ENCODE measurements around the gene SYT9. TPM values are rescaled to one million over a fixed set of nuclear protein-coding genes. Genes with fewer than 3 reads are reported as not detected.

The SYT9 gene
- total RNA-seq, 1 donor from 2014 or later: 1.0 TPM

DNA sequence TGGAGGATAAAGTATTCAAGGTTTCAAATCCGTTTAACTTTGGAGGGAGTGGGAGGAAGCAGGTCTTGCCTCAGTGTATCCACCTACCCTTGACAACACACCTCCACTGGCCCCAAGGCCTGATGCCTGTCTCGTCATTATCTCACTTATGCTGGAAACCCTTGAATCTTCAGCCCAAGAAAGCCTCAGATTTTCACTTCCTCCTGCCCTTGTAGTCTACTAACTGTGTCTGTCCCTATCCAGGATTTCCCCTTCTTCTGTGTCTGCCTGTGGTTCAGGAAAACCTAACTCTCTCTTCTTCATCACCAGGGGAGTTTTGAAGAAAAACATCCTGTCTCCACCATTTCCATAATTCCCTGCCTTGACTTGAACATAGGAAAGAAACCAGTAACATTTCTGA, 56.1 kb downstream of the SYT9 start:
- Histone ChIP-seq H3K36me3 (ENCODE audit: control insufficient read depth, insufficient read depth, low read length) (no peaks in the 10 kb centered on the region), H3K4me3 (ENCODE audit: low read depth, low read length) (no peak overlapping the region), H3K27me3 (ENCODE audit: control insufficient read depth, insufficient read depth, low read length) (no peaks in the 10 kb centered on the region)
- DNase-seq (ENCODE audit: low read depth): no peak
- TF ChIP-seq, protein P1, sequence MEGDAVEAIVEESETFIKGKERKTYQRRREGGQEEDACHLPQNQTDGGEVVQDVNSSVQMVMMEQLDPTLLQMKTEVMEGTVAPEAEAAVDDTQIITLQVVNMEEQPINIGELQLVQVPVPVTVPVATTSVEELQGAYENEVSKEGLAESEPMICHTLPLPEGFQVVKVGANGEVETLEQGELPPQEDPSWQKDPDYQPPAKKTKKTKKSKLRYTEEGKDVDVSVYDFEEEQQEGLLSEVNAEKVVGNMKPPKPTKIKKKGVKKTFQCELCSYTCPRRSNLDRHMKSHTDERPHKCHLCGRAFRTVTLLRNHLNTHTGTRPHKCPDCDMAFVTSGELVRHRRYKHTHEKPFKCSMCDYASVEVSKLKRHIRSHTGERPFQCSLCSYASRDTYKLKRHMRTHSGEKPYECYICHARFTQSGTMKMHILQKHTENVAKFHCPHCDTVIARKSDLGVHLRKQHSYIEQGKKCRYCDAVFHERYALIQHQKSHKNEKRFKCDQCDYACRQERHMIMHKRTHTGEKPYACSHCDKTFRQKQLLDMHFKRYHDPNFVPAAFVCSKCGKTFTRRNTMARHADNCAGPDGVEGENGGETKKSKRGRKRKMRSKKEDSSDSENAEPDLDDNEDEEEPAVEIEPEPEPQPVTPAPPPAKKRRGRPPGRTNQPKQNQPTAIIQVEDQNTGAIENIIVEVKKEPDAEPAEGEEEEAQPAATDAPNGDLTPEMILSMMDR (IDR thresholded peaks at IDR 0.05; ENCODE audit: insufficient read depth, low read length, poor library complexity, severe bottlenecking): no peak

DNA sequence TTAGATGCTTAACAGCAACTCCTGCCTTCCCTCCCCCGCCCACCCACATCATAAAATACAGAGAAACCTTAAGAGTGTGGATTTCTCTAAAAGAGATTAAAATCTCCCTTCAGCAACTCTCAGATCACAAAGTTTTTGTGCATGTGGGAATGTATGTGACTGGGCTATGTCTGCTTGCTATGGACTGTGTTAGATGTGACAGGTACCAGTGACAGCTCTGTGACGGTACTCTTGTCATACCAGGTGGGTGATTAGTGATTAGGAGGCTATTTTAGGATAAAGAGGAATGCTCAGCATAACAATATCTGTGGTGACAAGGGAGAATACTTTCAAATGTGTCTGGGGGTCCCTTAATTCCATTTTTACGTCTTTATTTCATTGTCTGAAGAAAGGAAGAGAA, 60.2 kb downstream of the SYT9 start:
- Histone ChIP-seq H3K4me3 (ENCODE audit: low read depth, low read length) (no peak overlapping the region), H3K27me3 (ENCODE audit: control insufficient read depth, insufficient read depth, low read length) (no peaks in the 10 kb centered on the region), H3K36me3 (ENCODE audit: control insufficient read depth, insufficient read depth, low read length) (no peaks in the 10 kb centered on the region)
- TF ChIP-seq, protein P1 (IDR thresholded peaks at IDR 0.05; ENCODE audit: insufficient read depth, low read length, poor library complexity, severe bottlenecking): no peak
- DNase-seq (ENCODE audit: low read depth): no peak

DNA sequence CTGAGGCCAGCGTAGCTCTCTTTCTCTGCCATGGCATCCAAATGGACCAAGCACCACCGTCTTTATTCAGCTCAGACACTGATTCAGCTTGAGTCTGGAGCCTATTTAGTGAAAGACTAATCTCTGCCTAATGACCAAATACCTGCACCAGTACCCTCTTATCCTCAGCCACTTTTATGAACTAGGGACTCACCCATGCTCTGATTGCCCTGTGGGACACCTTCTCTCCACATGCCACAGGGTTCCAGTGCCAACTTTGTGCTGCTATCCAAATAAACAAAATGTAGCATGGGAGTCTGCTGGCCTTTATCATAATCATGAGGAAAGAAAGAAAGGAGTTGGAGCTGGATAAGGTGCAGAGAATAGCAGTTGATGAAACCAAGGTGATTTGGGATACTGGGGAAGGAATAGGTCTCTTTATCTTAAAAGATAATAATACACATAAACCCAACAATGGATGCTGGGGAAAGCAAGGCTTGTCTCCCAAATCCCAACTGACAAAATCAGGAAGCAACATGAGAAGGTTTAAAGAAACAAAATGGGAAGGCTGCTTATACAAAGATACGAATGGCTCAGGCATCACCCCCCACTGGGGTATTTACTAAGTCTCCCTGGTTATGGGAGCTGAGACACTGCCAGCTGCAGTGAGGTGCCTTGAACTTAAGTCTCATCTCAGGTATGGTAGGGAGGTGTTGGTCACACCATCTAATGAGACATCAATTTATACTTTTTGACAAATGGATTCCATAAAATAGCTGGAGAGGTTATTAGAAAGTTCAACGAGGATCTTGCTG, 63.3 kb downstream of the SYT9 start:
- TF ChIP-seq, protein P1 (IDR thresholded peaks at IDR 0.05; ENCODE audit: insufficient read depth, low read length, poor library complexity, severe bottlenecking): no peak
- DNase-seq (ENCODE audit: low read depth): no peak
- H3K27me3 ChIP-seq (ENCODE audit: control insufficient read depth, insufficient read depth, low read length): no peaks in the 10 kb centered on the region
- H3K36me3 ChIP-seq (ENCODE audit: control insufficient read depth, insufficient read depth, low read length): no peaks in the 10 kb centered on the region
- no peak overlapping the region for H3K4me3 ChIP-seq (ENCODE audit: low read depth, low read length)

DNA sequence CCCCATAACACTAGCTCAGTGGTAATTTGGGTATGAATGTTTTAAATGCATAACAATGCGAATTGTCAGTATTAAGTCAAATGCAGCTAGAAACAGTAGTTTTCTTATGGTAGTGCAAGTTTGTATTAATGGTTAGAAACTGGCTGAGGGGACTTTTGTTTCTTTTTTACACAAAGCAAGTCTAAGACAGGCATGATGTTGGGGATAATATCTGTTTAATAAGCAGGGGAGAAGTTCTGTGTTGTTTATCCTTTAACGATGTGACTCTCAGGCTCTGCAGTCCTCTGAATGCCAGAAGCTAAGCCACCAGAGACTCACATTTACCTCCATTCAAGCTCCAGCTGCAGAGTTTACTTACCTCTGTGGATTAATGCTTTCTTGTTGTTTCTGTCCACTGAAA, 67.8 kb downstream of the SYT9 start:
- H3K4me3 ChIP-seq (ENCODE audit: low read depth, low read length): no peak overlapping the region
- TF ChIP-seq, protein P1 (IDR thresholded peaks at IDR 0.05; ENCODE audit: insufficient read depth, low read length, poor library complexity, severe bottlenecking): no peak
- no peak for DNase-seq (ENCODE audit: low read depth)
- no peaks in the 10 kb centered on the region for H3K27me3 ChIP-seq (ENCODE audit: control insufficient read depth, insufficient read depth, low read length)
- H3K36me3 ChIP-seq (ENCODE audit: control insufficient read depth, insufficient read depth, low read length): no peaks in the 10 kb centered on the region

DNA sequence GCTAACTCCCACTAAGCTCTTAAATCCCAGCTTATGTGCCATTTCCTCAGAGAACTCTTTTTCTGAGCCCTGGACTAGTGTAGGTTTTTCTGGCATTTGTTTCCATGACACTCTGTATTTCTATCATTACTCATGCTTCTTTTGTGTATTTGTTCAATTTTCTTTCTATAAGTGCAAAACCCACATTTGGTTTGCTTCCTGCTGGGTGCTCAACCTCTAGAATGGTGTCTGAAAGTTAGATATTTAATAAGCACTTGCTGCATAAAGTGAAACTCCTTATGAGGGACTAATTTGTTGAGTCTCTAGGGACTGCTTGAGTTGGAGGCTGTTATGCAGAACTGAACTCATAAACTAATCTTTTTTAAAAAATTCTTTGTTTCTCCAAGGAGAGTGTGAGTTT, 68.6 kb downstream of the SYT9 start:
- Histone ChIP-seq H3K27me3 (ENCODE audit: control insufficient read depth, insufficient read depth, low read length) (no peaks in the 10 kb centered on the region), H3K4me3 (ENCODE audit: low read depth, low read length) (no peak overlapping the region), H3K36me3 (ENCODE audit: control insufficient read depth, insufficient read depth, low read length) (no peaks in the 10 kb centered on the region)
- TF ChIP-seq, protein P1 (IDR thresholded peaks at IDR 0.05; ENCODE audit: insufficient read depth, low read length, poor library complexity, severe bottlenecking): no peak
- DNase-seq (ENCODE audit: low read depth): no peak
